ENCODE data around the gene TBC1D22A. TPM values are rescaled to one million over a fixed set of nuclear protein-coding genes. Genes with fewer than 3 reads are reported as not detected.

The TBC1D22A gene
- total RNA-seq, 6 experiments from 2014 or later = 20.4 to 24.1 (median 22.2) TPM

DNA sequence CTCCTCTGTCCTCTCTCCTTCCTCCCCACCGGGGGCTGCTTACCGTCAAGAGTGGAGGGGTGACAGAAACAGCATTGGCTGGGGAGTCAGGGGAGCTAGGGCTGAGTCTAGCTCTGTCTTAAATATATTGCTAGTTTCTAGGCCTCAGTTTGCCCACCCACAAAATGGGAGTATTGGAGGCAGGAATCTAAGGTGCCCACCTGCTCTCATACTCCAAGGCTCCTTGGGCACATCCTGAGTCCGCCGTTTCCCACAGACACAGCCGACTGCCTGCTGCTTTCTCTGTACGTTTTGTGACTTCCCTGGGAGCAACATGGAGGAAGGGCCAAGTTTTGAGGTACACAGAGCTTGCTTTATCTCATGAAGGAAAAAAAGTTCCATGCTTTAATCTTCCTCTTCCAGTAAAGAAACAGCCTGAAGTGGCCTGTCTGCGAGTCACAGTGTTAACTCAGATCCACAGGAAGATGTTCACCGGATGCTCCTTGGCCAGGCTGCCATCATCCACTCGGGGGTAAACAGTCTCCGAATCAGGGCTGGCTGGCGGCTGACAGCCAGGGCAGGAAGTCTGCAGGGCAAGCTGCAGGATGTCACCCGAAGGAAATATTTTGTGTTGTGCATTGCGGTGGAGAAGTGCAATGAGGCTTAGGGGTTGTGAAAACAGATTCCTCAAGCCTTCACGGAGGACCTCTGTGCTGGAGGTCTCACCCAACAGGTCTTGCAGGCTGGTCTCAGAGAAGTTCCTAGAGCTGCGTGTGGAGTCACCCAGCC lies 13.4 kb upstream of the TBC1D22A start:
- no peaks in the 10 kb centered on the region for H3K9me3 Mint-ChIP-seq
- DNase-seq = no peak
- no peaks in the 10 kb centered on the region for H3K36me3 Mint-ChIP-seq (ENCODE audit: low read depth)
- H3K4me3 Mint-ChIP-seq = peak overlapping the region; percentile 83
- H3K4me1 Mint-ChIP-seq (ENCODE audit: low read depth) = peaks cover 34% of the 10 kb centered on the region
- TF ChIP-seq, protein P1, sequence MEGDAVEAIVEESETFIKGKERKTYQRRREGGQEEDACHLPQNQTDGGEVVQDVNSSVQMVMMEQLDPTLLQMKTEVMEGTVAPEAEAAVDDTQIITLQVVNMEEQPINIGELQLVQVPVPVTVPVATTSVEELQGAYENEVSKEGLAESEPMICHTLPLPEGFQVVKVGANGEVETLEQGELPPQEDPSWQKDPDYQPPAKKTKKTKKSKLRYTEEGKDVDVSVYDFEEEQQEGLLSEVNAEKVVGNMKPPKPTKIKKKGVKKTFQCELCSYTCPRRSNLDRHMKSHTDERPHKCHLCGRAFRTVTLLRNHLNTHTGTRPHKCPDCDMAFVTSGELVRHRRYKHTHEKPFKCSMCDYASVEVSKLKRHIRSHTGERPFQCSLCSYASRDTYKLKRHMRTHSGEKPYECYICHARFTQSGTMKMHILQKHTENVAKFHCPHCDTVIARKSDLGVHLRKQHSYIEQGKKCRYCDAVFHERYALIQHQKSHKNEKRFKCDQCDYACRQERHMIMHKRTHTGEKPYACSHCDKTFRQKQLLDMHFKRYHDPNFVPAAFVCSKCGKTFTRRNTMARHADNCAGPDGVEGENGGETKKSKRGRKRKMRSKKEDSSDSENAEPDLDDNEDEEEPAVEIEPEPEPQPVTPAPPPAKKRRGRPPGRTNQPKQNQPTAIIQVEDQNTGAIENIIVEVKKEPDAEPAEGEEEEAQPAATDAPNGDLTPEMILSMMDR (IDR thresholded peaks at IDR 0.05) = no peak
- peak overlapping the region; percentile 93 for H3K27ac Mint-ChIP-seq
- peaks cover 2% of the 10 kb centered on the region; the same call in 1 of the 2 replicates for H3K27me3 Mint-ChIP-seq (ENCODE audit: insufficient read depth)

DNA sequence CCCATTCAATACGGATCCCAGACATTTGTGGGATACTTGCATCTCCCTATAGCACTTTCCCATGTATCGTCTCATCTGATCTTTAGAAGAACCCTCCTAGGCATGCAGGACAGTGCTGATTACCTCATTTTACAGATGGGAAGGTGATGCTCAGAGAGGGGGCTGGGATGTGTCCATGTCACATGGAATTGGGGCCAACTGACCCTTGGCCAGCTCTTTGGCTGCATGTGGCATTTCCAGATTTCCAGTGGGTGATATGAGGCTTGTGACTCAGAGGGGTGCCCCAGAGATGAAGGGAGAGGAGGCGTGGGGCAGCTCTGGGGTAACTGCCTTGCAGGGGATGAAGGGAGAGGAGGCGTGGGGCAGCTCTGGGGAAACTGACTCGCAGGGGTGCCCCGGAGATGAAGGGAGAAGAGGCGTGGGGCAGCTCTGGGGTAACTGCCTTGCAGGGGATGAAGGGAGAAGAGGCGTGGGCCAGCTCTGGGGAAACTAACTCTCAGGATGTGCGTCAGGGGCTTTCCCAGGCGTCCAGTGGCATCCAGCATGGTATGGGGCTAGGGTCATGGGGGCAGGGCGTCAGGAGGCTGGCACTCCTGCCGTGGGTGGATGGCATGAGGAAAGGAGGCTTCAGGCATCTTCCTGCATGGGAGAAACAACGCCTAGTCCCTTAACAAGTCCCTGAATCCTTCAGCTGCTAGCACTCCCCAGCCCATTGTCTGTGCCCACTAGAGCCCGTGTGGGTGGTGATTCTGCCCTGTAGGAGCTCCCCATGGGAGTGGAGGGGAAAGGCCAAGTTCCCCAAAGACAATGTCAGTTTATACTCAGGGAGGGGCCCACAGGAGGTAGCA lies 12.5 kb upstream of the TBC1D22A start:
- Mint-ChIP-seq H3K9me3 (peaks cover under 1% of the 10 kb centered on the region; the same call in 1 of the 2 replicates), H3K4me3 (peak overlapping the region; percentile 83), H3K27ac (peak overlapping the region; percentile 93), H3K27me3 (ENCODE audit: insufficient read depth) (peaks cover 3% of the 10 kb centered on the region; the same call in 1 of the 2 replicates), H3K36me3 (ENCODE audit: low read depth) (no peaks in the 10 kb centered on the region), H3K4me1 (ENCODE audit: low read depth) (peaks cover 42% of the 10 kb centered on the region)
- peak; percentile 47 for DNase-seq
- TF ChIP-seq, protein P1 (IDR thresholded peaks at IDR 0.05) = no peak

DNA sequence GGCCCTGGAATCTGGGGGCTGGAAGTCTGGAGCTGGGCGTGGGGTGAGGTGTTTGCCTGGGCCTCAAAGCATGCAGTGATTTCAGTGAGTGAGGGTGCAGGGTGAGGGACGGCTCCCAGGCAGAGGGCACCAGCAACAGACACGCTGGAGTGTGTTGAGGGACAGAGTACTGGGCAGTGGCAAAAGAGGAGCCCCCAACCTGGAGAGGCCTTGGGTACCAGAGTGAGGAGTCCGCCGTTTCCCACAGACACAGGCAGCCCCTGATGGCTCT lies 12.0 kb upstream of the TBC1D22A start:
- TF ChIP-seq, protein P1 (IDR thresholded peaks at IDR 0.05) = no peak
- DNase-seq = no peak
- H3K4me3 Mint-ChIP-seq = no peak overlapping the region; the same call in 1 of the 2 replicates
- H3K27me3 Mint-ChIP-seq (ENCODE audit: insufficient read depth) = peaks cover 3% of the 10 kb centered on the region; the same call in 1 of the 2 replicates
- peak overlapping the region; percentile 93 for H3K27ac Mint-ChIP-seq
- H3K9me3 Mint-ChIP-seq = peaks cover 3% of the 10 kb centered on the region; the same call in 1 of the 2 replicates
- no peaks in the 10 kb centered on the region for H3K36me3 Mint-ChIP-seq (ENCODE audit: low read depth)
- H3K4me1 Mint-ChIP-seq (ENCODE audit: low read depth) = peaks cover 45% of the 10 kb centered on the region

DNA sequence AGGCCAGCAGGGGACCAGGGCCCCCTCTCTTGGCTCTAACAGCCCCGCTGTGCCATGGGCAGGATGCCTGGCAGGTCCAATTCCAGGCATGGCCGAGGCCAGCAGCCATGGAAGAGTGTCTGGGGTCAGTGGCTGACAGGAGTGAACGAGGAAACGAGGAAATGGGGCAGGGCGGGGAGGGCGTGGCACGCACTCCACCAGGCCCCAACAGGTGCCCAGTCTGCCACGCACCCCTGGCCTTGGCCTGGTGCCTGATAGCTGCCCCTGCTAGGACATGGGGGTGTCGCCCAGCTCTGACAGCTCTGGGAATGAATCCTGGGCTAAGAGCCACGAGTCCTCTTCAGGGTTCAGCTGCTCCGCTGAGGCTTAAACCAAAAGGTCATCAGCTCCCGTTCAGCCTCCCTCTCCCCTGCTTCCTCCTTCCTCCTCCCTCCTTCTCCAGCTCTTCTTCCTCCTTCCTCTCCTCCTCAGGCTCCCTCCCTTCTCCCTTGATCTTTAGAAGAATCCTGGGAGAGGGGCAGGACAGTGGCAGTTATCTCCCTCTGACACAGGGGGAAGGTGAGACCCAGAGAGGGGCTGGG lies 11.5 kb upstream of the TBC1D22A start:
- Mint-ChIP-seq H3K27me3 (ENCODE audit: insufficient read depth) (peaks cover 3% of the 10 kb centered on the region; the same call in 1 of the 2 replicates), H3K4me1 (ENCODE audit: low read depth) (peaks cover 45% of the 10 kb centered on the region), H3K4me3 (no peak overlapping the region; the same call in 1 of the 2 replicates), H3K9me3 (peaks cover 5% of the 10 kb centered on the region), H3K36me3 (ENCODE audit: low read depth) (no peaks in the 10 kb centered on the region), H3K27ac (peak overlapping the region; percentile 93)
- DNase-seq = no peak
- TF ChIP-seq, protein P1 (IDR thresholded peaks at IDR 0.05) = no peak

DNA sequence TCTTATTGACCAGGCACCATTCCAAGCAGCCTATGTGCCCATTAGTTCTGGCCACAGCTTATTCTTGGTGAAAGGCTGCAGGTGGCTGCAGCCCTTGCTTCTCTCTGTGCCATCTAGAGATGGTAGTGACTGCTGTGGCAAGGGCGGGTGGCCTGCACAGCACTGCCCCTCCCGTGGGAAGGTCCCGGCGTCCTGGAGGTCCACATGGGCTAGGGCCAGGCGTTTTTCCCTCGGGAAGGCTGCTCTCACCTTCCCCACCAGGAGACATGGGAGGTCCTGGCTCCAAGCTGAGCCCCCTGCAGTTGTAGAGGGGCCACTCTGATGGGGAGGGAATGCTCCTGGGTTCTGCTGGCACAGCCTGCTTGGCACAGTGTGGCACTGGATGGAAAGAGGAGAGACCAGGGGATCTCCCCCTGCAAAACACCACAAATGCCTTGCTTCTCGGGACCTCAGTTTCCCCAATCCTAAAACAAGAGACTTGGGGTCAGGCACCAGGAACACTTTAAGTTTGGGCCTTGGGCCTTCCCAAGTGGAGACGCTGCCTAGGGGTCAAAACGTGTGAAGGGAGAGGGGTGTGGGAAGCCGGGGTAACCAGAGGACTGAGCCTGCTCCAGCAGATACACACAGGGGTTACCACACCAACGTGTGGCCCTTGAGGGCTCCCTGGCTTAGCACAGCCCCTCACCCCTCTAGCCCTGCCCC lies 10.0 kb upstream of the TBC1D22A start:
- Mint-ChIP-seq H3K4me3 (no peak overlapping the region), H3K36me3 (ENCODE audit: low read depth) (peaks cover 14% of the 10 kb centered on the region), H3K27ac (peak overlapping the region; percentile 100), H3K27me3 (ENCODE audit: insufficient read depth) (peaks cover 3% of the 10 kb centered on the region; the same call in 1 of the 2 replicates), H3K9me3 (peaks cover 12% of the 10 kb centered on the region), H3K4me1 (ENCODE audit: low read depth) (peaks cover 45% of the 10 kb centered on the region)
- DNase-seq = no peak
- TF ChIP-seq, protein P1 (IDR thresholded peaks at IDR 0.05) = no peak

Data from HFFc6 (cell line).